Stimulated activated CD4-positive, alpha-beta T cell treated with anti-CD3 and anti-CD28 coated beads, TNF-alpha, amount 100 ng/mL, for 1 hour (primary cell): ENCODE data around the gene MAGEA2.
"Not testable (repeated sequence)": the region's sequence is repeated elsewhere in the genome, so short reads cannot be mapped to it uniquely, and the experiment has no call there.

Source experiments
- DNase-seq, 3 donors: peaks; one replicate each; pipeline ENCODE4 v3.0.0-alpha.2; 2020; ENCODE audit warnings: low read depth in 3 of 3, low spot score in 1 of 3

Gene MAGEA2

GRCh38 chrX:152753686-152754650, at the start of gene MAGEA2:
Gene MAGEA2, minus strand, starts transcription at chrX:152753842. Its CDS starts 2,479 bp downstream, at chrX:152751363.
- not testable (repeated sequence) for DNase-seq

- no peak for DNase-seq
Observed at GRCh38 chrX:152798945-152799344, 45.3 kb upstream of the MAGEA2 start.

- DNase-seq = not testable (repeated sequence)
Observed at GRCh38 chrX:152787062-152787461, 33.4 kb upstream of the MAGEA2 start.

GRCh38 chrX:152769549-152770289, 16.1 kb upstream of the MAGEA2 start, which contains the start of gene MAGEA6:
Gene MAGEA6, minus strand, starts transcription at chrX:152769689. Its CDS starts 2,039 bp downstream, at chrX:152767650.
- not testable (repeated sequence) for DNase-seq

GRCh38 chrX:152766562-152766961, 12.9 kb upstream of the MAGEA2 start:
- not testable (repeated sequence) for DNase-seq

- DNase-seq = not testable (repeated sequence)
Observed at GRCh38 chrX:152761582-152761981, 7.9 kb upstream of the MAGEA2 start.

GRCh38 chrX:152759544-152759943, 5.9 kb upstream of the MAGEA2 start:
- DNase-seq = not testable (repeated sequence)

- not testable (repeated sequence) for DNase-seq
Observed at GRCh38 chrX:152758918-152759317, 5.3 kb upstream of the MAGEA2 start, which contains the start of gene CSAG3. Gene CSAG3, plus strand, starts transcription at chrX:152759218.

GRCh38 chrX:152754871-152755270, 1.2 kb upstream of the MAGEA2 start:
- DNase-seq = not testable (repeated sequence)

GRCh38 chrX:152738560-152738959, 15.1 kb downstream of the MAGEA2 start:
- DNase-seq = no peak

- DNase-seq = not testable (repeated sequence)
Observed at GRCh38 chrX:152736528-152736927, 17.1 kb downstream of the MAGEA2 start.

- DNase-seq = no peak
Observed at GRCh38 chrX:152735860-152736511, 17.7 kb downstream of the MAGEA2 start.

- DNase-seq = no peak
Observed at GRCh38 chrX:152735101-152735500, 18.5 kb downstream of the MAGEA2 start.

- DNase-seq = not testable (repeated sequence)
Observed at GRCh38 chrX:152734143-152734858, 19.3 kb downstream of the MAGEA2 start.

- DNase-seq = no peak
Observed at GRCh38 chrX:152733261-152733975, 20.2 kb downstream of the MAGEA2 start, which contains the start of the genes CSAG1 and MAGEA12. Gene CSAG1, minus strand, starts transcription at chrX:152733721. Its CDS starts 1,261 bp downstream, at chrX:152732460. Gene MAGEA12, plus strand, starts transcription at chrX:152733757. Its CDS starts 2,405 bp downstream, at chrX:152736162.

- DNase-seq = no peak
Observed at GRCh38 chrX:152725409-152725808, 28.2 kb downstream of the MAGEA2 start.

GRCh38 chrX:152713815-152714787, 39.5 kb downstream of the MAGEA2 start, which contains the start of gene MAGEA2B:
Gene MAGEA2B, plus strand, starts transcription at chrX:152714628. Its CDS starts 2,479 bp downstream, at chrX:152717107.
- DNase-seq = not testable (repeated sequence)

- DNase-seq = not testable (repeated sequence)
Observed at GRCh38 chrX:152713195-152713594, 40.4 kb downstream of the MAGEA2 start.
